Stimulated activated CD8-positive, alpha-beta memory T cell treated with anti-CD3 and anti-CD28 coated beads, Interleukin-7, amount 100 ng/mL, for 48 hours (primary cell): Measurements from ENCODE around the gene F10.
A peak's percentile ranks its signal among the peaks of the same experiment; 100 is the strongest.

Experiments used
- DNase-seq, 2 donors: peaks; one replicate each; pipeline ENCODE4 v3.0.0-alpha.2; 2020; ENCODE audit warnings: low read depth in 1 of 2; ENCODE audit errors: extremely low read depth in 1 of 2

The F10 gene

GRCh38 chr13:113129921-113130750 is 7.5 kb downstream of the F10 start:
- DNase-seq, result no peak

- no peak for DNase-seq
Measured at GRCh38 chr13:113135281-113135760, 12.7 kb downstream of the F10 start.

DNA sequence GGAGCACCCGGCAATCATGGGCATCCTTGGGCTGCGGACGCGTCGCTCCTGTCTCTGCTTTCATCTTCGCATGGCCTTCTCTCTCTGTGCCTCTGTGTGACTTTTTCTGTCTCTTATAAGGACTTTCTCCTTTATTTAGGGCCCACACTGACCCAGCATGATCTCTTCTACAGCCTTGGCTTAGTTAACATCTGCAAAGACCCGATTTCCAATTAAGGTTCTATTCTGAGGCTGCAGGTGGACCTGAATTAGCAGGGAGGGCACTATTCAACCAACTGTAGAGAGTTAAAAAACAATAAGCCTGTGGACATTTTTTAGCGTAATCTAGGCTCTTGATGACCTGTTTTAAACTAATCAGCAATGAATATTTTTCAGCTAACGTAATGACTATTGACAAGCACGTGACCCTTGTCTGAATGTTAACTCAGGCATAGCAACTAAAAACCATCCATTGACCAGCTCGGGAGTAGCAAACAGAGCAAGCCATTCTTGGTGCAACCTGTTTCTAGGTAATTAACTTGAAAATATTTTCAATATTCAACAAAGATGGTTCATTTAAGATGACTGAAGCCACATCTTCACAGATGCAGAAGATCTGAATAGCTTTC is 15.2 kb downstream of the F10 start:
- DNase-seq, result no peak

GRCh38 chr13:113138792-113139551 is 16.4 kb downstream of the F10 start:
- DNase-seq, result no peak

DNA sequence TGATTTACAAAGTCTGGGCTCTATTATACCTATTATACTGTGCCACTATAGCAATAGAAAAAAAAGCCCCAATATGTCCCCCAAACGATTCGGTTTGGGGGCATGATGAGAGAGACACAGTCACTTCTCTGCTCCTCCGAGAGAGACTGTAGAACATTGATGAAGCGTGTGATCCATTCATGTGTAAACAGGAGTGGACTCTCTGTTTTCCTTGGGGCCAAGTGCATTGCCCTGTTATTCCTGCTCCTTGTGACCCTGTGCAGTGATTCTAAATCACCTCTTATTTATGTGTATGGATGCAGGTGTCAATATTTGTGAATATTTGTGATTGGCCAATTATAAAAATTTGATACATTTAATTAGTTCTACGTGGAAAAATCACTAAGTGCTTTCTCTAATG is 17.0 kb downstream of the F10 start:
- no peak for DNase-seq

GRCh38 chr13:113140677-113141600 is 18.3 kb downstream of the F10 start:
- no peak for DNase-seq

DNA sequence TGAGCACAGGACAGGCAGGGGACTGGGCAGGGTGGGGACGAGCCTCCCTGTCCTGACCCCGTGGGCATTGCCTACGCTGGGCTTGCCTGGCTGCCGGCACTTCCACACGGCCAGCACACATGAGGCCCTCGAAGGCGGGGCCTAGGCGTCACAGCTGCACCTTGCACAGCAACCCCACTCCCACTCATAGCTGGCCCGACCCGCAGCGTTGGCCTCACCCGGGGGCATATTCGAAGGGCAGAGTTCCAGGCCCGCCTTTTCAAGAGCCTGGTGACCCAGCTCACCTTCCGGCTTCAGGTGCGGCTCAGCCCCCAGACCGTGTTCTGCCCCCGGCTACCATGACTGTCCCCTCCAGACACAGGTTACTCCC is 19.0 kb downstream of the F10 start:
- DNase-seq, result no peak

DNA sequence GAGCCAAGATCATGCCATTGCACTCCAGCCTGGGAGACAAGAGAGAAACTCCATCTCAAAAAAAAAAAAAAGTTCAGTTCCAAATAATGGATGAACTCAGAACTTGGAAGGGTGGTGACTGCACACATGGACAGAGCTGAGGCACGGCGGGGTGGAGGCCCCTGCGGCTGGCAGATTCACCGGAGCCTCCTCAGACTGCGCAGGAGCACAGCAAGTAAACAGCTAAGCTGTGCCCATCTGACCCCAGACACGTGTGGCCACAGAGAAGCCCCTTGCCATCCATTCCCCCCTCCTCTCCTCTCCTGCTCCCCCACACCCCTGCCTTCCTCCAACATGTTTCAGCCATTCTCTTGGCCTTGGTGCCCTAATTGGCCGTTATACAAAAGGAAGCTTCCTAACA is 20.3 kb downstream of the F10 start:
- no peak for DNase-seq

DNA sequence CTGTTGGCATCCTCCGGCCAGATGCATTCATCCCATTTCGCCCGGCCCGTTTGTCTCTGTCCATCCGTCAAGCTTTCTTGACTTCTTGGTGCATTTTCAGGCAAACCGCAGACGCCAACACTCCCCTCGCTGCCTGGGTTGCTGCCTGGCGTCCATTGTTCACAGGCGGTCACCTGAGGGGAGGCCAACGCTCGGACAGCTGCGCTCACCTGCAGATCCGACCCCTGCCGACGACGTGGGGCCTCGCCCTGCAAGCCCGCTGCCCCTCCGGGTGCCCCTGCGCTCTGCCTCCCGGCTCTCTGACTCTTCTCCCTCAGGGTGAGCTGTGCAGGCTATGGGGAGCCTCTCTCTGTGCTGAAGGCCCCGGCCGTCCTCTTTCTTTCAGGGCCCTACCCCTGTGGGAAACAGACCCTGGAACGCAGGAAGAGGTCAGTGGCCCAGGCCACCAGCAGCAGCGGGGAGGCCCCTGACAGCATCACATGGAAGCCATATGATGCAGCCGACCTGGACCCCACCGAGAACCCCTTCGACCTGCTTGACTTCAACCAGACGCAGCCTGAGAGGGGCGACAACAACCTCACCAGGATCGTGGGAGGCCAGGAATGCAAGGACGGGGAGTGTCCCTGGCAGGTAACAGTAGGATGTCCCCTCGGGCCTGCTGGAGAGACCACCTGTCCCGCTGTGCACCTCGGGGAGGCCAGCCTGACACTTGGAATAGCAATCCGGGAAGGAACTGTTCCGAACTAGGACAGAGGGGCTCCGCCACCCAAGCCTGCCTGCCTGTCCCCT is 21.1 kb downstream of the F10 start:
- DNase-seq, result no peak

DNA sequence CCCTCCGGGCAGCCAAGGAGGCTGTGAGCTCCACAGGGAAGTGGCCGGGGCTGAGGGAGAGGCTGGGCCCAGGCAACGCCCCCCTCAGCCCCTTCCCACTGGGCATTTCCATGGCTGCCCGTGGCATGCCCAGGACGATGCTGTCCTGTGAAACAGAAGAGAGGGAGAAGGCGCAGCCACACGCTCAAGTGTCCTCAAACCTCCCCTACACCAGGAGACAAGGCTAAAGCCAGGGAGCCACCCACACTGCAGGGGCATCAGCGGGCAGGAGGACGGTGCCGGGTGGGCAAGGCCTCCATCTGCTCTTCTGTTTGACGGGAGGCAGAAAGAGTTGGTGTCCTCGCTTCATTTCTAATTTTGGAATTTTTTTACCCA is 21.6 kb downstream of the F10 start:
- no peak for DNase-seq

DNA sequence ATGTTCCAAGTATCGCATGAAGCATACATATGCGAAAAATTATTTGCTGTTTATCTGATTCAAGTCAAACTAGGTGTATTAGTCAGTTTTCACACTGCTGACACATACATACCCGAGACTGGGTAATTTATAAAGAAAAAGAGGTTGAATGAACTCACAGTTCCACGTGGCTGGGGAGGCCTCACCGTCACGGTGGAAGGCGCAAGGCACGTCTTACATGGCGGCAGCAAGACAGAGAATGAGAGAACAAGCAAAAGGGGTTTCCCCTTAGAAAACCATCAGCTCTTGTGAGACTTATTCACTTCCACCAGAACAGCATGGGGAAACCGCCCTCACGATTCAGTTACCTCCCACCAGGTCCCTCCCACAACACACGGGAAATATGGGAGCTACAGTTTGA is 22.9 kb downstream of the F10 start:
- peak in 1 of 2 donors; percentile 50 for DNase-seq

DNA sequence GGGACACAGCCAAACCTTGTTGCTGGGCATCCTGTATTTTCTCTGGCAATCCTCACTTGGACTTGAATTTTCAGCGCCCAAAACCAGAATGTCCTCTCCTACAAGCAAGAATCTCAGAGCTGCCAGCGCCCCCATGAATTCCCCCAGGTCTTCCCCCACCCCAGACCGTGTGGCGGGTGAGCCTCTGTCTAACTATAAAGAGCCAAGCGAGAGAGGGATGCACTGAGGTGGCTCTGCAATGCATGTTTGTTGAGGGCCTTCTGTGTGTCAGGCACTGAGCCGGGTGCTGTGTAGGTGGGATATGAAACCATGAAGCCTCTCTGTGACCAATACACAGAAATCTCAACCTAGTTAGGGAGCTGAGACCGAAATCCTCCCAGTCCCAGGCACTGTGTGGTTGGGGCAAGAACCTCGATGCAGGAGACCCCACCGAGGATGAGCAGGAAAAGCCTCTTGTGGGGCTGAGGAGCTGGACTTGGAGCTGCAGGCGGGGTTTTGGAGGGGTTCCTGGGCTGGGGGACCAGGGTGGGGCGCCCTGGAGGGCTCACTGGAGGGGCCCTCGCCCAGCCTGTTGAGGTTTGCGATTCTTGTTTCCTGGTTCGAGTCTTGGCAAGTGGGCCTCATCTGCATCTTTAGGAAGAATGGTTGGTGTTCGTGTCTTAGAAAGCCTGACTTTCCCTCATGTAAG is 23.5 kb downstream of the F10 start:
- no peak for DNase-seq

DNA sequence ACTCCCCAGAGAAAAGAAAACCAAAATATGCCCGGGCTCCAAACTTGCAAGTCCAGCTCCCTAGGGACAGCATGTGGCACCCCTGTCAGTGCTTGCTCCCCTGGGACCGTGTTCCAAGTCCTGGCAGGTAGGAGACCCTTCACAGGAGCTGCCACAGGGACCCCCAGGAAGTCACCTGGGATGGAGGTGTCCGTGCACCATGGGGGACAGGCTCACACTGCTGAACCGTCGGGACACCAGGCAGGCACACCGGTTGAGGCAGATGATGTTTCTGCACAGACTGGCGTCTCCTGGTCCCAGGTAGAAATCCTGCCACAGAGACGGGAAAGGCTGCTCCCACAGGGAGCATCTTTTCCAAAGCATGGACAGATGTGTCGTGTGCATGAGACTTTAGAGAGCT is 24.2 kb downstream of the F10 start:
- DNase-seq, result no peak

DNA sequence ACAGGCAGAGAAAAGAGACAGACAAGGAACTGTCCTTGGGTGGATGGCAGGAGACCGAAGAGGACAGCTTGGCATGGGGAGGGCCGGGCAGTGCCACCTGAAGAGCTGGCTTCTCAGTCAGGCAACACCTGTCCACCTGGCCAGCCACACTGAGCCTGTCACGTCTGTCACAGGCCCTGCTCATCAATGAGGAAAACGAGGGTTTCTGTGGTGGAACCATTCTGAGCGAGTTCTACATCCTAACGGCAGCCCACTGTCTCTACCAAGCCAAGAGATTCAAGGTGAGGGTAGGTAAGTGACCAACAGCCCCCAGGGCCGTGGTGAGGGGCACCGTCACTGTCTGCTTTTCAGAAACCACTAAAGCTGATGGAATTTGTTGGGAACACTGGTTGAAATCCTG is 24.6 kb downstream of the F10 start:
- no peak for DNase-seq

- DNase-seq, result no peak
Measured at GRCh38 chr13:113148407-113148806, 25.8 kb downstream of the F10 start.

GRCh38 chr13:113148940-113149503 is 26.4 kb downstream of the F10 start:
- DNase-seq, result no peak

- DNase-seq, result no peak
Measured at GRCh38 chr13:113149711-113150549, 27.3 kb downstream of the F10 start.
